H9 (cell line): ENCODE measurements around the gene LIG4. TPM values are rescaled to one million over a fixed set of nuclear protein-coding genes. Genes with fewer than 3 reads are reported as not detected.

Experiments
- DNase-seq: peaks from one replicate; pipeline ENCODE4 v3.0.0-alpha.2; 2017
- H2AFZ ChIP-seq: one replicate; pipeline ENCODE4 v1.6.1; 2013; ENCODE audit warnings: mild to moderate bottlenecking, low read length, control low read depth, moderate library complexity
- H2AK5ac ChIP-seq: 2 replicates; pipeline ENCODE4 v1.6.1; 2013; ENCODE audit warnings: low read length, control low read depth, mixed read lengths; ENCODE audit not compliant: insufficient read length
- H2BK120ac ChIP-seq: one replicate; pipeline ENCODE4 v1.6.1; 2013; ENCODE audit warnings: low read depth, mild to moderate bottlenecking, low read length, control low read depth, inconsistent platforms; ENCODE audit not compliant: poor library complexity, severe bottlenecking
- H2BK12ac ChIP-seq: 2 replicates; pipeline ENCODE4 v1.6.1; 2013; ENCODE audit warnings: low read length, control low read depth, mixed read lengths, low read depth; ENCODE audit not compliant: insufficient read length
- H2BK15ac ChIP-seq: 2 replicates; pipeline ENCODE4 v1.6.1; 2013; ENCODE audit warnings: low read depth, low read length, control low read depth
- H2BK20ac ChIP-seq: one replicate; pipeline ENCODE4 v1.6.1; 2013; ENCODE audit warnings: low read depth, mild to moderate bottlenecking, low read length, control low read depth, inconsistent platforms; ENCODE audit not compliant: poor library complexity, severe bottlenecking
- H2BK5ac ChIP-seq: 2 replicates; pipeline ENCODE4 v1.6.1; 2013; ENCODE audit warnings: low read length, control low read depth, mixed read lengths; ENCODE audit not compliant: insufficient read length
- H3K14ac ChIP-seq: 2 replicates; pipeline ENCODE4 v1.6.1; 2013; ENCODE audit warnings: low read length, control low read depth; ENCODE audit not compliant: insufficient read depth
- H3K18ac ChIP-seq: 2 replicates; pipeline ENCODE4 v1.6.1; 2013; ENCODE audit warnings: low read depth, mild to moderate bottlenecking, mixed read lengths, low read length, control low read depth; ENCODE audit not compliant: insufficient read length
- H3K23ac ChIP-seq: 2 replicates; pipeline ENCODE4 v1.6.1; 2013; ENCODE audit warnings: low read length, control low read depth, mixed read lengths, low read depth; ENCODE audit not compliant: insufficient read length
- H3K23me2 ChIP-seq: 2 replicates; pipeline ENCODE4 v1.6.1; 2013; ENCODE audit warnings: low read depth, mild to moderate bottlenecking, mixed read lengths, low read length, control low read depth; ENCODE audit not compliant: insufficient read length, poor library complexity, severe bottlenecking
- H3K27ac ChIP-seq: 2 replicates; pipeline ENCODE4 v1.5.1; 2013; ENCODE audit warnings: low read length, control low read depth, mixed read lengths, low read depth; ENCODE audit not compliant: insufficient read length
- H3K27me3 ChIP-seq: 2 replicates; pipeline ENCODE4 v1.6.1; 2013; ENCODE audit warnings: low read length, control low read depth, inconsistent platforms; ENCODE audit not compliant: insufficient read depth
- H3K4ac ChIP-seq: 2 replicates; pipeline ENCODE4 v1.6.1; 2013; ENCODE audit warnings: low read depth, mild to moderate bottlenecking, control low read depth, inconsistent platforms, low read length, moderate library complexity
- H3K4me1 ChIP-seq: 2 replicates; pipeline ENCODE4 v1.6.1; 2013; ENCODE audit warnings: low read length, control low read depth, inconsistent platforms; ENCODE audit not compliant: insufficient read depth
- H3K4me2 ChIP-seq: 2 replicates; pipeline ENCODE4 v1.6.1; 2013; ENCODE audit warnings: low read length, control low read depth, mixed read lengths; ENCODE audit not compliant: insufficient read length, insufficient read depth
- H3K56ac ChIP-seq: 2 replicates; pipeline ENCODE4 v1.6.1; 2013; ENCODE audit warnings: low read depth, mild to moderate bottlenecking, mixed read lengths, low read length, control low read depth; ENCODE audit not compliant: insufficient read length
- H3K79me1 ChIP-seq: 2 replicates; pipeline ENCODE4 v1.6.1; 2013; ENCODE audit warnings: low read depth, mild to moderate bottlenecking, moderate library complexity, low read length, control low read depth, inconsistent platforms; ENCODE audit not compliant: insufficient read depth, poor library complexity, severe bottlenecking
- H3K79me2 ChIP-seq: 2 replicates; pipeline ENCODE4 v1.6.1; 2013; ENCODE audit warnings: low read length, control low read depth, inconsistent platforms; ENCODE audit not compliant: insufficient read depth
- H3K9ac ChIP-seq: 2 replicates; pipeline ENCODE4 v1.6.1; 2013; ENCODE audit warnings: low read length, control low read depth, mixed read lengths; ENCODE audit not compliant: insufficient read length; ENCODE audit errors: extremely low read depth
- H3K9me3 ChIP-seq: one replicate; pipeline ENCODE4 v1.6.1; 2013; ENCODE audit warnings: low read depth, low read length, inconsistent platforms; ENCODE audit not compliant: control insufficient read depth
- H3T11ph ChIP-seq: one replicate; pipeline ENCODE4 v1.6.1; 2013; ENCODE audit warnings: mild to moderate bottlenecking, low read length, control low read depth, inconsistent platforms
- H4K20me1 ChIP-seq: one replicate; pipeline ENCODE4 v1.6.1; 2013; ENCODE audit not compliant: control insufficient read depth, insufficient read length, insufficient read depth
- H4K5ac ChIP-seq: 2 replicates; pipeline ENCODE4 v1.6.1; 2013; ENCODE audit warnings: low read depth, mild to moderate bottlenecking, mixed read lengths, low read length, control low read depth; ENCODE audit not compliant: insufficient read length
- H4K8ac ChIP-seq: replicated peaks from 2 replicates; pipeline ENCODE4 v1.6.1; 2013; ENCODE audit warnings: low read length, control low read depth, mixed read lengths, low read depth; ENCODE audit not compliant: insufficient read length
- H4K91ac ChIP-seq: 2 replicates; pipeline ENCODE4 v1.6.1; 2013; ENCODE audit warnings: low read depth, mild to moderate bottlenecking, moderate library complexity, mixed read lengths, low read length, control low read depth; ENCODE audit not compliant: insufficient read length
- H3K27ac Mint-ChIP-seq, 3 experiments: 2 replicates in 2 of 3; 3 replicates in 1 of 3; pipeline ENCODE4 v1.8.0; 2020 to 2021; ENCODE audit warnings: mixed read lengths in 3 of 3, mild to moderate bottlenecking in 1 of 3, moderate library complexity in 1 of 3
- H3K27me3 Mint-ChIP-seq: 2 replicates; pipeline ENCODE4 v1.8.0; 2021; ENCODE audit warnings: low read depth, mild to moderate bottlenecking, moderate library complexity, mixed read lengths
- H3K36me3 Mint-ChIP-seq, 3 experiments: 2 replicates in 2 of 3; 3 replicates in 1 of 3; pipeline ENCODE4 v1.8.0; 2020 to 2021; ENCODE audit warnings: low read depth in 3 of 3, mixed read lengths in 3 of 3; ENCODE audit not compliant: insufficient read depth in 1 of 3
- H3K4me1 Mint-ChIP-seq, 2 experiments: 2 replicates each; pipeline ENCODE4 v1.8.0; 2020; ENCODE audit warnings: mixed read lengths in 2 of 2
- H3K4me3 Mint-ChIP-seq, 2 experiments: 2 replicates in 1 of 2; 3 replicates in 1 of 2; pipeline ENCODE4 v1.8.0; 2020 to 2021; ENCODE audit warnings: mild to moderate bottlenecking in 2 of 2, mixed read lengths in 2 of 2, moderate library complexity in 1 of 2
- H3K9me3 Mint-ChIP-seq, 2 experiments: 2 replicates in 1 of 2; 3 replicates in 1 of 2; pipeline ENCODE4 v1.8.0; 2020; ENCODE audit warnings: mild to moderate bottlenecking in 2 of 2, mixed read lengths in 2 of 2, moderate library complexity in 1 of 2
- CTCF ChIP-seq: fragments of 200-600 bp; sonication (generic); conservative IDR thresholded peaks from 3 replicates; pipeline ENCODE4 v1.8.0; 2021; ENCODE audit warnings: antibody characterized with exemption, mild to moderate bottlenecking
- total RNA-seq: library from RNA; stranded (reverse); gene quantifications from 2 replicates; pipeline ENCODE4 v1.2.1, GENCODE V29; 2021

Gene LIG4
- total RNA-seq, 1 experiment from 2014 or later = 5.6 TPM

GRCh38 chr13:108193806-108194205 is 21.5 kb downstream of the LIG4 start:
- Mint-ChIP-seq H3K9me3 (peaks cover 8 to 9% of the 10 kb centered on the region in 2 experiments; a peak in 4 of 5 replicates), H3K27ac (no peak overlapping the region), H3K36me3 (peaks cover 0 to 2% (median 0%) of the 10 kb centered on the region in 3 experiments; a peak in 1 of 7 replicates), H3K4me1 (peaks cover 0 to 4% of the 10 kb centered on the region in 2 experiments; a peak in 1 of 4 replicates), H3K4me3 (no peak overlapping the region), H3K27me3 (no peaks in the 10 kb centered on the region)
- H3K79me1 ChIP-seq = no peaks in the 10 kb centered on the region
- H3T11ph ChIP-seq = no peak overlapping the region
- no peak overlapping the region for H4K5ac ChIP-seq
- no peak overlapping the region for H2BK15ac ChIP-seq
- H2BK5ac ChIP-seq = no peak overlapping the region
- no peak overlapping the region for H4K91ac ChIP-seq
- no peak overlapping the region for H3K23ac ChIP-seq
- no peak overlapping the region for H2AK5ac ChIP-seq
- H3K4me2 ChIP-seq = no peak overlapping the region
- TF ChIP-seq CTCF = no peak
- H2BK12ac ChIP-seq = no peak overlapping the region
- H3K27me3 ChIP-seq = no peaks in the 10 kb centered on the region
- H3K18ac ChIP-seq = no peak overlapping the region
- no peak overlapping the region for H3K56ac ChIP-seq
- no peaks in the 10 kb centered on the region for H3K23me2 ChIP-seq
- no peak overlapping the region for H3K27ac ChIP-seq
- DNase-seq = no peak
- H2BK120ac ChIP-seq = no peak overlapping the region
- no peaks in the 10 kb centered on the region for H3K4me1 ChIP-seq
- no peaks in the 10 kb centered on the region for H3K79me2 ChIP-seq
- no peak overlapping the region for H3K9ac ChIP-seq
- H2BK20ac ChIP-seq = no peak overlapping the region
- H4K8ac ChIP-seq = no peak overlapping the region
- no peak overlapping the region for H3K14ac ChIP-seq
- H3K4ac ChIP-seq = no peak overlapping the region
- H3K9me3 ChIP-seq = no peaks in the 10 kb centered on the region
- H4K20me1 ChIP-seq = no peaks in the 10 kb centered on the region
- H2AFZ ChIP-seq = no peak overlapping the region
